HepG2 (cell line): ENCODE measurements around the gene MYO5A.

Experiments used
- ATF3 ChIP-seq: sonication (generic); formaldehyde crosslinking; IDR thresholded peaks from 2 replicates; pipeline ENCODE4 v1.4.0; 2020; ENCODE audit warnings: missing genetic modification reagents
- BCLAF1 ChIP-seq: fragments of 450-650 bp; IDR thresholded peaks from 2 replicates; pipeline ENCODE4 v1.6.1; 2017; ENCODE audit warnings: mild to moderate bottlenecking
- FOXM1 ChIP-seq: sonication (generic); formaldehyde crosslinking; IDR thresholded peaks from 2 replicates; pipeline ENCODE4 v1.5.0; 2020; ENCODE audit warnings: missing genetic modification reagents
- NFIC ChIP-seq: IDR thresholded peaks from 2 replicates; pipeline ENCODE4 v1.6.1; 2012; ENCODE audit warnings: mild to moderate bottlenecking, low read length, inconsistent platforms
- RAD21 ChIP-seq: fragments of 450-650 bp; formaldehyde crosslinking; IDR thresholded peaks from 2 replicates; pipeline ENCODE4 v1.5.0; 2020; ENCODE audit warnings: mild to moderate bottlenecking
- RELA ChIP-seq: sonication (generic); formaldehyde crosslinking; IDR thresholded peaks from 2 replicates; pipeline ENCODE4 v1.4.0; 2020; ENCODE audit warnings: missing genetic modification reagents
- SP1 ChIP-seq, 2 experiments: fragments of 450-650 bp in 1 of 2; sonication (generic) in 1 of 2; formaldehyde crosslinking in 1 of 2; IDR thresholded peaks; 2 replicates each; pipeline versions ENCODE4 v1.4.0 to v1.6.1; 2016 to 2020; ENCODE audit warnings: missing genetic modification reagents in 1 of 2
- SP4 ChIP-seq: sonication (generic); formaldehyde crosslinking; IDR thresholded peaks from 2 replicates; pipeline ENCODE4 v1.8.1; 2023; ENCODE audit warnings: mild to moderate bottlenecking, missing genetic modification reagents
- TGIF2 ChIP-seq: IDR thresholded peaks from 2 replicates; pipeline ENCODE4 v1.6.1; 2016; ENCODE audit warnings: control low read depth, missing compliant biosample characterization
- ZNF24 ChIP-seq: fragments of 450-650 bp; IDR thresholded peaks from 2 replicates; pipeline ENCODE4 v1.6.1; 2017; ENCODE audit warnings: antibody characterized with exemption, mild to moderate bottlenecking
- TF ChIP-seq, protein P1 (sequence below): IDR thresholded peaks from 2 replicates; pipeline ENCODE4 v1.6.1; 2012; ENCODE audit warnings: inconsistent platforms
- TF ChIP-seq, protein P2 (sequence below): sonication (generic); formaldehyde crosslinking; IDR thresholded peaks from 2 replicates; pipeline ENCODE4 v1.4.0; 2020; ENCODE audit warnings: missing genetic modification reagents
- TF ChIP-seq, protein P3 (sequence below): sonication (generic); formaldehyde crosslinking; IDR thresholded peaks from 2 replicates; pipeline ENCODE4 v1.5.0; 2020; ENCODE audit warnings: mild to moderate bottlenecking, missing genetic modification reagents, moderate library complexity

- TF ChIP-seq, protein P1, sequence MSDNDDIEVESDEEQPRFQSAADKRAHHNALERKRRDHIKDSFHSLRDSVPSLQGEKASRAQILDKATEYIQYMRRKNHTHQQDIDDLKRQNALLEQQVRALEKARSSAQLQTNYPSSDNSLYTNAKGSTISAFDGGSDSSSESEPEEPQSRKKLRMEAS, result no peak
- TF ChIP-seq, protein P2, sequence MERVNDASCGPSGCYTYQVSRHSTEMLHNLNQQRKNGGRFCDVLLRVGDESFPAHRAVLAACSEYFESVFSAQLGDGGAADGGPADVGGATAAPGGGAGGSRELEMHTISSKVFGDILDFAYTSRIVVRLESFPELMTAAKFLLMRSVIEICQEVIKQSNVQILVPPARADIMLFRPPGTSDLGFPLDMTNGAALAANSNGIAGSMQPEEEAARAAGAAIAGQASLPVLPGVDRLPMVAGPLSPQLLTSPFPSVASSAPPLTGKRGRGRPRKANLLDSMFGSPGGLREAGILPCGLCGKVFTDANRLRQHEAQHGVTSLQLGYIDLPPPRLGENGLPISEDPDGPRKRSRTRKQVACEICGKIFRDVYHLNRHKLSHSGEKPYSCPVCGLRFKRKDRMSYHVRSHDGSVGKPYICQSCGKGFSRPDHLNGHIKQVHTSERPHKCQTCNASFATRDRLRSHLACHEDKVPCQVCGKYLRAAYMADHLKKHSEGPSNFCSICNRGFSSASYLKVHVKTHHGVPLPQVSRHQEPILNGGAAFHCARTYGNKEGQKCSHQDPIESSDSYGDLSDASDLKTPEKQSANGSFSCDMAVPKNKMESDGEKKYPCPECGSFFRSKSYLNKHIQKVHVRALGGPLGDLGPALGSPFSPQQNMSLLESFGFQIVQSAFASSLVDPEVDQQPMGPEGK (CRISPR knock-in tag), result no peak
- TF ChIP-seq NFIC (no peak), SP4 (no peak), BCLAF1 (no peak), RAD21 (CRISPR knock-in tag) (no peak), RELA (no peak), ATF3 (CRISPR knock-in tag) (no peak), FOXM1 (CRISPR knock-in tag) (no peak), TGIF2 (CRISPR knock-in tag) (no peak), SP1 (IDR thresholded peaks at IDR 0.05) (no peak), SP1 (CRISPR knock-in tag; IDR thresholded peaks at IDR 0.05) (no peak), ZNF24 (no peak)
- TF ChIP-seq, protein P3, sequence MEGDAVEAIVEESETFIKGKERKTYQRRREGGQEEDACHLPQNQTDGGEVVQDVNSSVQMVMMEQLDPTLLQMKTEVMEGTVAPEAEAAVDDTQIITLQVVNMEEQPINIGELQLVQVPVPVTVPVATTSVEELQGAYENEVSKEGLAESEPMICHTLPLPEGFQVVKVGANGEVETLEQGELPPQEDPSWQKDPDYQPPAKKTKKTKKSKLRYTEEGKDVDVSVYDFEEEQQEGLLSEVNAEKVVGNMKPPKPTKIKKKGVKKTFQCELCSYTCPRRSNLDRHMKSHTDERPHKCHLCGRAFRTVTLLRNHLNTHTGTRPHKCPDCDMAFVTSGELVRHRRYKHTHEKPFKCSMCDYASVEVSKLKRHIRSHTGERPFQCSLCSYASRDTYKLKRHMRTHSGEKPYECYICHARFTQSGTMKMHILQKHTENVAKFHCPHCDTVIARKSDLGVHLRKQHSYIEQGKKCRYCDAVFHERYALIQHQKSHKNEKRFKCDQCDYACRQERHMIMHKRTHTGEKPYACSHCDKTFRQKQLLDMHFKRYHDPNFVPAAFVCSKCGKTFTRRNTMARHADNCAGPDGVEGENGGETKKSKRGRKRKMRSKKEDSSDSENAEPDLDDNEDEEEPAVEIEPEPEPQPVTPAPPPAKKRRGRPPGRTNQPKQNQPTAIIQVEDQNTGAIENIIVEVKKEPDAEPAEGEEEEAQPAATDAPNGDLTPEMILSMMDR (CRISPR knock-in tag), result no peak
These were observed 753 bp upstream of the MYO5A start for GRCh38 chr15:52529341-52529924.
